GM21423 (cell line): Measurements from ENCODE around the gene COL5A2.

ENCODE experiments used
- ATAC-seq: cut with Tn5 transposase; IDR thresholded peaks from one replicate; pipeline ENCODE4 v1.9.1; 2021; ENCODE audit warnings: mild to moderate bottlenecking, moderate library complexity; ENCODE audit not compliant: unreplicated experiment

The COL5A2 gene

GRCh38 chr2:189179570-189179950 is at the start of gene COL5A2:
Gene COL5A2 (minus strand): TSS chr2:189179761. CDS start chr2:189179604, 157 bp downstream.
- no peak for ATAC-seq

GRCh38 chr2:189226017-189226416 is 46.5 kb upstream of the COL5A2 start:
- no peak for ATAC-seq

GRCh38 chr2:189225032-189225431 is 45.5 kb upstream of the COL5A2 start:
- ATAC-seq, result no peak

- ATAC-seq, result no peak
Measured at GRCh38 chr2:189222468-189223105, 43.0 kb upstream of the COL5A2 start.

GRCh38 chr2:189221811-189222467 is 42.4 kb upstream of the COL5A2 start:
- ATAC-seq, result no peak

- ATAC-seq, result no peak
Measured at GRCh38 chr2:189218236-189218635, 38.7 kb upstream of the COL5A2 start.

GRCh38 chr2:189217541-189217940 is 38.0 kb upstream of the COL5A2 start:
- ATAC-seq, result no peak

DNA sequence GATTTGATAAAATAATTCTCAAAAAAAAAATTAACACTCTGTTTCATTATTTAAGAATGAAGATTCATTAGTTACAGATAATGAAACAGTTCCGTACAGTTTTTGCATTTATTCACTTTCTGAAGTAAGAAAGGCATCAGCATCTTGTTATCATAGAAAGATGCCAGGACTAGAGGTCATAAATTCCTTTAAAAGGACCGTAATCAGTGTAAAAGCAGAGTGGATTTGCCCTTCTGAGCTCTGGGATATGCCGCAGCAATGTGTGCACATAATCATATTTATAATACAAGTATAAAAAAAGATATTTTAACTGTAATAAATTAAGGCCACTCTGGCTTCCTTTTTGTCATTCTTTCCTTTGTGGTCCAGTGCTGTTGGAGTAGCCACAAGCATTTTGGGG is 37.5 kb upstream of the COL5A2 start:
- no peak for ATAC-seq

DNA sequence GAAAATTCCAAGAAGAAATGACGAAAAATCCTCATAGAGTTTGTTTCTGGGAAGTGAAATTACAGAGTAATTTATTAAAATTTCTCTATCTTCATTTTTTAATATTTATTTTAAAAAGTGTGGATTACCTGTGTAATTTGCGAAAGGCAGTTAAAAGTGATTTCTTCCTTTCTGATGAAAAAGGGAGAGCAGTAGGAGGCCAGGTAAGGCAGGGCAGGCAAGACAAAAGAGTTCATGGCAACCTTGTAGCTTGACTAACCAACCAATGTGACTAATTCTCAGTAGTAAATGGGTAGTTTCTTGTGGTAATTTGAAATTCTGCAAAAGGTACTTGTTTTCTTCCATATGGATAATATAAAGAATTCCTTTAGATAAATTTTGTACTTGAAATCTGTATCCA is 34.9 kb upstream of the COL5A2 start:
- ATAC-seq, result no peak

DNA sequence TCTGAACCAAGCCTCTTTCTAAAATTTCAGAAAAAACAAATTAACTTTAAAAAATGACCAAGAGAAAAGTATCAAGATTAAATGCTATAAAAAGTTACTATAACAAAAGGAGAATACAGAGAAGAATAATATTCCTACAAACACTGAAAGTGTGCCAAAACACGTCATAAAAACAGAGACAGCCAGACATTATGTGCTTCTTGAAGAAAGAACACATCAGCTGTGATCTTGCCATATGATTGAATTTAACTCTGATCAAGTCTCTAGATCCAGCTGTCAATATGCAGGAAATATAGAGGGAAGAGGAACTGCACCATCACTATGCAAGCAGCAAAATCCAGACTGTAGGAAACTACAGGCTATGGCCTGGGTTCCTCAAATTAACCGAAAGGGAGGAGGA is 33.7 kb upstream of the COL5A2 start:
- no peak for ATAC-seq

GRCh38 chr2:189210250-189211087 is 30.9 kb upstream of the COL5A2 start:
- no peak for ATAC-seq

DNA sequence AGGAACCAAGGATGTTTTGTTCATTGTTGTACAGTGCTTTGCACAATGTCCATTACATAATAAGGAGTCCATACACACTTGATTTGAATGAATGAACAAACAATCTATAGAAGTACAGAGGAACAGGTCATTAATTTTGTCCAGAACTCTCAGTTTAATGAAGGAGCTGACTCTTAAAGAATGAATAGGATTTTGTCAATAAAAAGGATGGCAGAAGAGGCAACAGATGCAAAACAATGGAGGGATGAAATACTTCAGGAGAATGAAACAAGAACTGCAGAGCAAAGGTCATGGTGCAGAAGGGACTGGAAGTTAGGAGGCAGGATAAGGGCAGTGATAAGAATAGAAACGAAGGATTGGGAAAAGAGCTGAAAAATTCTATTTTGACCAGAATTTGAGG is 28.7 kb upstream of the COL5A2 start:
- ATAC-seq, result no peak

GRCh38 chr2:189204322-189204941 is 24.9 kb upstream of the COL5A2 start:
- no peak for ATAC-seq

DNA sequence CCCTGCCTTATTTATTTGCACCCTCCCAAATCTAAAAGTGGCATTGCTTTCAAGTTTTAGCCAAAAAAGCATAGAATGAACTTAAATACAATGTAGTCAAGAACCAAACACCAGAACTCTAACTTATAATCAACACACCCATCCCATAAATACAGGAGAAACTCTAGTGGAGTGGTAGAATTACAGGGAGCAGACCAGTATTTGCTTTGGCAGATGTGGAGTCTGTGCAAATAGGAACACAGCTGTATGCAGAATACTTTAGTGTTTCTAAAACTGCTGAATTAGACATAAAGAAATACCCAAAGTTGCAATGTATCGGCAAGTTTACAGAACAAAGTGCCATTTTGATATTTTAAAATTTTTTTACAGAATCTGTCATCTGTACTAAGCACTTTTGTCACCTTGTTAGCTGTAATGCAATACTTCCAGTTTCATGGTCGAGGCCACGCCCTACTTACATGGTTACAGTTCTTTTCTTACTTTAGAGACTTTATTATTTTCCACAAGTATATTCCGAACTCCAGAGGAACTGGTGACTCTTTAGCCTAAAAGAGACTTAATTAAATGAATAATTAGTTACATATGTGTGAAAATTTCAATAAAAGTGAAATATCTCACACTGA is 23.7 kb upstream of the COL5A2 start:
- ATAC-seq, result no peak

DNA sequence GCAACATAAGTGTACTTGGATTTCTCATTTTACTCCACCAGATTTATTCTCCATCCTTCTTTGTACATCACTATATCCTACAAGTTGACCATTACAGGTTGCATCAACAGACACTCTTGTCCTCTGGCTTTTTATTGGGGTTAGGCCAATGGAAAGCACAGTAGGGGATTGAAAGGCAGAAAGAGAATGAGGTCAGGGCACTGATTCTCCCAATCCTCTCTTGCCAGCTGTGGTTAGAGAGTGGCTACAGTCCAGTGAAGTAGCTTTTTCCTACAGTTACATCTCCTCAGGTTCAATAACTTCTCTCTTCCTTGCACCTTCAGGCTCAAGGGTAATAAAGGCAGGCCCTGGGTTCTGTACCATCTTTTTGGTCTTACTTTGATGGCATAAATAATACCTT is 20.2 kb upstream of the COL5A2 start:
- no peak for ATAC-seq

DNA sequence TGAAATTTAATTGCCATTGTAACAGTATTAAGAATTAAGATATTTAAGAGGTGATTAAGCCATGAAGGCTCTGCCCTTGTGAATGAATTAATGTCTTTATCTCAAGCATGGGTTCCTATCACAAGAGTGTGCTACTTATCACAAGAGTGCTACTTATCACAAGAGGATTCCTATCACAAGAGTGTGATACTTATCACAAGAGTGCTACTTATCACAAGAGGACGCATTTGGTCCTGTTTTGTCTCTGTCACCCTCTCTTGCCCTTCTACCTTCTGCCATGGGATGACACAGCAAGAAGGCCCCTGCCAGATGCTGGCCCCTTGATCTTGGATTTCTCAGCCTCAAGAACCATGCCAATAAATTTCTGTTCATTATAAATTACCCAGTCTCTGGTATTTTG is 13.2 kb upstream of the COL5A2 start:
- ATAC-seq, result no peak

- no peak for ATAC-seq
Measured at GRCh38 chr2:189191766-189192165, 12.2 kb upstream of the COL5A2 start.

DNA sequence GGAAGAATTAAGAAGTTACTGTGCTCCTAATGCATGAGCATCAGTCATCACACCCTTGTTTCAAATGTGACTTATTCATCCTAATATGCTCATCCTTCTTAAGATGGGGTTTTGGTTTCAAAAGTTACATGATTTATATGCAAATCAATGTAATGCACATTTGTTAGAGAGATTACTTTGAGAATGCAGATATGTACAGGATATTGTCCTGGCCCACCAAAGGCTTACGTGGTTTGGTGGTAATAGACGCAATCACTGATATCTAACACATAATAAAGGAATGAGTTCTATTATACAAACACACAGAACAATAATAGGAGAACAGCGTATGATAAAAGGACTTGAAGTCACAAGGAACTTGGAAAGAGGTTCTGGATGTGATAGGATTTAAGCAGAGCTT is 11.1 kb upstream of the COL5A2 start:
- no peak for ATAC-seq

DNA sequence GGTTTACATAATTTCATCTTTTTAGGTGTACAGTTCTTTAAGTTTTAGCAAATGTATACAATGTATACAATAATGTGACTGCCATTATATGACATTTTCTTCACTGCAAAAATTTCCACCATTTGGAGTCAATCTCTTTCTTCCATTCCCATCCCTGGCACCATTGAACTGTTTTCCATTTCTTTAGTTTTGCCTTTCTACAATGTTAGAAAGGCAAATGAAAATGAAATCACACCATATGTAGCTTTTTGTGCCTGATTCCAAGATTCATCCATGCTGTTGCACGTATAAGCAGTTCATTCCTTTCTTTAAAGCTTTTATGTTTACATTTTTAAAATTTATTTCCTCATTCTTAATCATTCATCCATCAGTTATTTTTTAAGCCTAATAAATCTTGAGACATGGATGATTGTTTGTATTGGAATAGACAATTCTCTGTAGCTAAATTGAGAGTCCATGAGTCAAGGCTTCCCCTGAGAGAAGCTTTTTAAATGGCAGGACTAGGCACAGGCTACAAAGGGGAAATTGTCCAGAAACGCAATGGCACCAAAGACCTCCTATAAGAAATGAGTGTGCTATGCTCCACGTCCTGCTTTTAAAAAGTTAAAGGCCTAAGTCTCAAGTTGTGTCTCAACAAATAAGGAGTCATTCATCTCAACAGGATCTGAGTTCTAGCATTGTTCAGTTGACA is 8.7 kb upstream of the COL5A2 start:
- ATAC-seq, result no peak

GRCh38 chr2:189183170-189183569 is 3.6 kb upstream of the COL5A2 start:
- ATAC-seq, result no peak

DNA sequence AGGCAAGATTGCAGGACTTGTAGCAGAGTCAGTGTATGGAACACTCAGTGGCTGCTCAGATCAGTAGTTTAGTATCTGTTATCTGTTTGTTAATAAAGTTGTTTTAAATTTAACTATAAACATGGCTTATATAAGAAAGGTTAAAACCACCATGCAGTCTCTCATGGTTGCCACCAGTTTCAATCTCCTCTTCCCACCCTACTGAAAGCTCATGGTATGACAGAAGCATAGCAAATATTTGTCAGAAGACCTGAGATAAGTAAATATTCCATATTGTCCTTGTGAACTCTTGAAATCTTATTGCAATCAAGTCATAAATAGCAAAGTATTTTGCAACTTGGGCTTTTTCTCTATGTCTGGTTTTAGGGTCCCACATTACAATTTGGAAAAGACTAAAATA is 2.1 kb upstream of the COL5A2 start:
- no peak for ATAC-seq
